T-helper 9 cell (primary cell): ENCODE measurements around the gene PRKACB.
"Not testable (repeated sequence)": the region's sequence is repeated elsewhere in the genome, so short reads cannot be mapped to it uniquely, and the experiment has no call there.

ENCODE experiments used
- DNase-seq: peaks from one replicate; pipeline ENCODE4 v3.0.0-alpha.2; 2020

PRKACB gene

DNA sequence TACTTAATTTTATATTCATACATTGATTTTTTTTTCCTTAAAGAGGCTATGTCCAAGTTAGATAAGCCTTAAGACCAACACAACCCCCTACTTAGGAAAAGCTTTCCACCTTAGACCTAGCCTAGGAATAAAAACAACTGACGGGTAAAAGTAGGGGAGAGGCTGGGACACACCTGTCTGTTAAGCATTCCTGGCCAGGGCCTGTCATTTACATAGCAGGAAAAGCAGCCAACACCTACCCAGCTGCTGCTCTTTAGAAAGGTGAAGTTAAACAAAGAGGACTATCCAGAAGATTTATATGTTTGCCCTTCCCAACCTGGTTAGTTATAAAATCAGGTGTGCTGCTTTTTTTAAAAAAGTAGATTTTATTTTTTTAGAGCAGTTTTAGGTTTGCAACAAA is 128.3 kb downstream of the PRKACB start:
- DNase-seq, result no peak

GRCh38 chr1:84277343-84278059 is 133.4 kb downstream of the PRKACB start:
- no peak for DNase-seq

DNA sequence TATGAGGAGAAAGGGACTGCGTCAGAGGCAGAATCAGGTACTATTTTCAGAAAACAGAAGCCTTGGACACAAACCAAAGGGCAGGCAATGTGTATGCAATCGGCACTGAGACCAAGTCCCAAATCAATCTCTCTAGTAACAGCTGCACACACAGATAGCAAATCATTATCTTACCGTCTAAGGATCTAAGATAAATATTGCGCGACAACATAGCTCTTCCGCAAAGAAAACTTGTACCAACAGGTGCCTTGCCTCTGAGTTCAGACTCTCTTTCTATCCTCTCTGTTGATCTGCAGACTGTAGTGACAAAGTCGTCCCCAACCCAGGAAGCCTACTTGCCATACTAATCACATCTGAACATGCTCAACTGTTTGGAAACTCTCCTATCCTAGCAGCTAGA is 134.8 kb downstream of the PRKACB start:
- DNase-seq, result no peak

GRCh38 chr1:84280912-84281311 is 136.8 kb downstream of the PRKACB start:
- no peak for DNase-seq

DNA sequence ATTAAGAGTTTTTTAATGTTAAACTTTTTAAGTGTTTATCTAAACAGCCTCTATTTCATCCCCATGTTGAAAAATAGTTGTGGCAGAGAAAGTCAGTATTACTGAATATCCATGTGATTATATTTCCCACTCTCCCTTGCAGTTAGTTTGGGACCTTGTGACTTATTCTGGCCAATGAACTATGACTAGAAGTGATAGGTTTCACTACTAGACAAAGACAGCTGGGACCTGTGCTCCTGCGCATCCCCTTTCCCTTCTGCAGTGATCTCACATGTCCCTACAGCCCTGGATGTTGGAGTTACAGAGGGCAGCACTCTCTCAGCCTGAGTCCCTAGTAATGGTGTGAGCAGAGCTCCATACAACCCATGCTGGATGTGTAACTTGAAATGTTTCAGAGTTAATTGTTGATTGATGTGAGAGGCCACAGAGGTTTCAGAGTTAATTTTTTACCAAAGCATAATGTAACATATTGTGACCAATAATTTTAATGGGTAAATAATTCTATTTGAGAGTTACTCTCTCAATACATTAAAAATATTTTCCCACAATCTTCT is 138.8 kb downstream of the PRKACB start:
- no peak for DNase-seq

DNA sequence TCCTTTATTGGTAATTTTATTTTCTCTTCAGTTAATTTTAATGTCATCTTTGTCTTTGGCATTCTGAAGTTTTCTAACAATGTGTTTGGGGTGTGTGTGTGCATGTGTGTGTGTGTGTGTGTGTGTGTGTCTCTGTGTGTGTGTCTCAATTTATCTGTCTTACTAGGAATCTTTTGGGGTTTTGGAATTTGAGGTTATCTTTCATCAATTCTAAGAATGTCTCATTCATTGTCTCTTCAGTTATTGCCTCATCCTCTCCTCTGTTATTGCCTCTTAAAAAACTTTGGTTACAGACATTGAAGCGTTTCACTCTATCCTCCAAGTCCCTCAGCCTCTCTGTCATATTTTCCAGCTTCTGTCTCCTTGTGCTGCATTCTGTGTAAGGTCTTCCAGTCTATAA is 139.3 kb downstream of the PRKACB start:
- DNase-seq, result no peak

DNA sequence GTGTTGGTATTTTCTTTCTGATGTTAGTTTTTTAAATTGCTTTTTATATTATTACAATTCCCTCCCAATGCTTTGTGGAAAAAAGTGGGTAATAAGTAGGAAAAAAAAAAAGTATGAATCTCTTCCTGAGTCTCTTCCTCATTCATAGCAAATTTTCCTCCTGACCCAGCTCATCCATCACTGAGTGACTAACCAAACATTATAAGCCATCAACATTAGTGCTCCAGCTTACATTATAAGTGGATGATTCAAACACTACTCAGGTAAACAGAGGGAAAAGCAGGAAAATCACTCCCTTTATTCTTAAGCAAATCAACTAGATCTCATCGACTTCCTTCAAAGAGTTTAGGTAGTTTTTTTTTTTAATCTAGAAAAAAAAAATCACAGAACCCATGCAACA is 142.0 kb downstream of the PRKACB start:
- no peak for DNase-seq

DNA sequence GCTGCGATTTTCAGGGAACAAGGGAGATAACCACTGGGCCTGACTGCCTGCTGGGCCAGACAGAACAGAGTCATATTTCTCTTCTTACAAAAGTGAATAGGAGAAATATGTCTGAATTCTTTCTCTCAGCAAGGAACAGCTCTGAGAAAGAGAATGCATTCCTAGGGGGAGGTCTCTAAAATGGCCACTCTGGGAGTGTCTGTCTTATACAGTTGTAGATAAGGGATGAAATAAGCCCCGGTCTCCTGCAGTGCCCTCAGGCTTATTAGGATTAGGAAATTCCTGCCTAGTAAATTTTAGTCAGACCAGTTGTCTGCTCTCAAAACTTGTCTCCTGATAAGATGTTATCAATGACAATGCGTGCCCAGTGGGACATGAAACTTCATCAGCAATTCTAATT is 143.3 kb downstream of the PRKACB start:
- not testable (repeated sequence) for DNase-seq
